ENCODE measurements around the gene SHISA5. TPM values are rescaled to one million over a fixed set of nuclear protein-coding genes. Genes with fewer than 3 reads are reported as not detected.

SHISA5 gene
- total RNA-seq, 1 experiment from 2014 or later = 104 TPM

DNA sequence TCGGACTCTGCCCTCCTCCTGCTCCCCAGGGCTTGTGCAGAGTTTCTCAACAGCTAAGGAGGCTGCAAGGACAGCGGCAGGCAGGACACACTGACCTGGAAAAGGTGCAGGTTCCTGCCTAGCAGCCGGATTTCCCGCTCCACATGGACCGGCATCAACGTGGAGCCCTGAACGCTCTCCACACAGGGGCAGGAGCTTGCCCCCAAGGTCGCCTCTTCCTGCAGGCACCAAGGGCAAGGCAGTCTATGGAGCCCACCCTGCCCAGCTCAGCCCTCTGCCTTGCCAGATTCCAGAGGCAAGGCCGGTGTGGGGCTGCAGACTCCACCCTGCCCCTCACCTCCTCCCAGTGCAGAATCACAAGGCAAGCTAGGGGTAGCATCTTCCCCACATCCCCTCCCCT, 84.8 kb downstream of the SHISA5 start:
- CTCF ChIA-PET = interaction anchor here (0.7 kb wide), 1 partner anchor 17 kb away, joined by 3 read pairs; no protein-coding TSS in a partner anchor
- no peak for TF ChIP-seq SRF (IDR thresholded peaks at IDR 0.05; ENCODE audit: low read depth)
- no peak for TF ChIP-seq SP1 (IDR thresholded peaks at IDR 0.05; ENCODE audit: low read depth)
- H4K20me1 ChIP-seq (ENCODE audit: insufficient read depth) = no peaks in the 10 kb centered on the region
- no peak overlapping the region for H3K27ac ChIP-seq (ENCODE audit: low read depth, low read length)
- DNase-seq (ENCODE audit: low read depth, low spot score) (no peak), ATAC-seq (no peak)
- no peaks in the 10 kb centered on the region; a peak in 1 of 4 replicates for H3K36me3 ChIP-seq (ENCODE audit: control insufficient read depth in 1 of 2, insufficient read depth in 2 of 2, low read length in 2 of 2)
- RAD21 ChIA-PET (ENCODE audit: low non-redundant PET in 1 of 2, low total read pairs in 2 of 2, uncharacterized antibody in 2 of 2, unreplicated experiment in 2 of 2) = no interaction called here
- no peaks in the 10 kb centered on the region for H3K79me2 ChIP-seq (ENCODE audit: insufficient read depth, low read length)
- BruUV-seq (replicated peaks) = no TSS peak
- H3K9me2 ChIP-seq (ENCODE audit: insufficient read depth) = no peaks in the 10 kb centered on the region
- no peak overlapping the region for H3K4me3 ChIP-seq (replicated peaks in 1 of 2; ENCODE audit: low read depth in 1 of 2, low read length in 2 of 2)
- intact Hi-C loops (cut with micrococcal nuclease) = no loop called here
- no peak overlapping the region for H2AFZ ChIP-seq (ENCODE audit: low read depth, low read length, poor library complexity, severe bottlenecking)
- no peaks in the 10 kb centered on the region for H3K9me3 ChIP-seq (ENCODE audit: control insufficient read depth in 1 of 2, insufficient read depth in 1 of 2, low read depth in 1 of 2, low read length in 2 of 2)
- no peak overlapping the region for H3K9ac ChIP-seq (ENCODE audit: low read length)
- no peaks in the 10 kb centered on the region for H3K27me3 ChIP-seq (ENCODE audit: insufficient read depth, low read length)
- H3K4me2 ChIP-seq (ENCODE audit: low read length) = no peak overlapping the region
- no peaks in the 10 kb centered on the region for H3K4me1 ChIP-seq (ENCODE audit: control insufficient read depth in 1 of 2, insufficient read depth in 2 of 2, low read length in 2 of 2)
- POLR2A ChIA-PET = no interaction called here

DNA sequence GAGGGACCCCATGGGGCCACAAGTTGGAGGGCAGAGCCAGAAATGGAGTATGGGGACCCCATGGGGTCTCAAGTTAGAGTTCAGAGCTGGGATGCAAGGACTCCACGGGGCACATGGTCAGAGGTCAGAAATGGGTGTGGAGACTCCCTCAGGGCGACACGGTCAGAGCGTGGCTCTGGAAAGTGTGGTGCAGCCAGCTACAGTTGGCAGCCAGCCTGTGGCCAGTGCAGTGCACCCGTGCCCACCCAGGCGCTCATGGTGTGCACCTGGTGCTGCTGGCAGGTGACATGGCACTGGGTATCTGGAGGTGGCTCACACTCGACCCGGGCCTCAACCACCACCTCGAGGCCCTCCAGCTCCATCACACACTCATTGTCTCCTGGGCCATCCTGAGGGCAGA, 85.3 kb downstream of the SHISA5 start:
- CTCF ChIA-PET = no interaction called here
- Histone ChIP-seq H3K9me2 (ENCODE audit: insufficient read depth) (no peaks in the 10 kb centered on the region), H4K20me1 (ENCODE audit: insufficient read depth) (no peaks in the 10 kb centered on the region), H3K4me2 (ENCODE audit: low read length) (no peak overlapping the region), H3K4me1 (ENCODE audit: control insufficient read depth in 1 of 2, insufficient read depth in 2 of 2, low read length in 2 of 2) (no peaks in the 10 kb centered on the region), H3K36me3 (ENCODE audit: control insufficient read depth in 1 of 2, insufficient read depth in 2 of 2, low read length in 2 of 2) (no peaks in the 10 kb centered on the region; a peak in 1 of 4 replicates), H2AFZ (ENCODE audit: low read depth, low read length, poor library complexity, severe bottlenecking) (no peak overlapping the region), H3K9ac (ENCODE audit: low read length) (no peak overlapping the region), H3K27me3 (ENCODE audit: insufficient read depth, low read length) (no peaks in the 10 kb centered on the region), H3K4me3 (replicated peaks in 1 of 2; ENCODE audit: low read depth in 1 of 2, low read length in 2 of 2) (no peak overlapping the region), H3K9me3 (ENCODE audit: control insufficient read depth in 1 of 2, insufficient read depth in 1 of 2, low read depth in 1 of 2, low read length in 2 of 2) (no peaks in the 10 kb centered on the region), H3K79me2 (ENCODE audit: insufficient read depth, low read length) (no peaks in the 10 kb centered on the region), H3K27ac (ENCODE audit: low read depth, low read length) (no peak overlapping the region)
- RAD21 ChIA-PET (ENCODE audit: low non-redundant PET in 1 of 2, low total read pairs in 2 of 2, uncharacterized antibody in 2 of 2, unreplicated experiment in 2 of 2) = no interaction called here
- intact Hi-C loops (cut with micrococcal nuclease) = no loop called here
- no peak for ATAC-seq
- no peak for TF ChIP-seq ZFX (IDR thresholded peaks at IDR 0.05)
- BruUV-seq (replicated peaks) = no TSS peak
- POLR2A ChIA-PET = no interaction called here
- DNase-seq (ENCODE audit: low read depth, low spot score) = no peak

DNA sequence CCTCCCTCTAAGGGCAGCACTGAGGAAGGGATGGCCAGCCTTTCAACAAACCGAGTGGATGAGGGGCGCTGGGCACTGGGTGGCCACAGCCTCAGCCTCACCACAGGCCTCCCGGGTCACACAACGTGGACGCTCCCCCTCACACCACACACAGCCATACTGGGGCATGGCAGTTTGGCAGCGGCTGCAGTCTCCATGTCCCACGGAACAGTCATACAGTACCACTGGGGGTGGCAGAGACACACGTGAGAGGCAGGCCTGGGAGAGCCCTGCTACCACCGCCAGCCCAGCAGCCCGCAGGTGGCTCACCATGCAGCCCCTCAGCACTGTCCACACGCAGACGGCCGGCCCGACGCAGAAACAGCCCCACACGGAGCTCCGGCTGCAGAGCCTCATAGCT, 85.8 kb downstream of the SHISA5 start:
- H3K9ac ChIP-seq (ENCODE audit: low read length) = no peak overlapping the region
- TF ChIP-seq JUND (IDR thresholded peaks at IDR 0.05) (no peak), EZH2 (IDR thresholded peaks at IDR 0.05) (no peak), ELF1 (IDR thresholded peaks at IDR 0.05; ENCODE audit: borderline replicate concordance, low read depth) (no peak)
- TF ChIP-seq, protein P1, sequence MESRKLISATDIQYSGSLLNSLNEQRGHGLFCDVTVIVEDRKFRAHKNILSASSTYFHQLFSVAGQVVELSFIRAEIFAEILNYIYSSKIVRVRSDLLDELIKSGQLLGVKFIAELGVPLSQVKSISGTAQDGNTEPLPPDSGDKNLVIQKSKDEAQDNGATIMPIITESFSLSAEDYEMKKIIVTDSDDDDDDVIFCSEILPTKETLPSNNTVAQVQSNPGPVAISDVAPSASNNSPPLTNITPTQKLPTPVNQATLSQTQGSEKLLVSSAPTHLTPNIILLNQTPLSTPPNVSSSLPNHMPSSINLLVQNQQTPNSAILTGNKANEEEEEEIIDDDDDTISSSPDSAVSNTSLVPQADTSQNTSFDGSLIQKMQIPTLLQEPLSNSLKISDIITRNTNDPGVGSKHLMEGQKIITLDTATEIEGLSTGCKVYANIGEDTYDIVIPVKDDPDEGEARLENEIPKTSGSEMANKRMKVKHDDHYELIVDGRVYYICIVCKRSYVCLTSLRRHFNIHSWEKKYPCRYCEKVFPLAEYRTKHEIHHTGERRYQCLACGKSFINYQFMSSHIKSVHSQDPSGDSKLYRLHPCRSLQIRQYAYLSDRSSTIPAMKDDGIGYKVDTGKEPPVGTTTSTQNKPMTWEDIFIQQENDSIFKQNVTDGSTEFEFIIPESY (IDR thresholded peaks at IDR 0.05; ENCODE audit: extremely low read depth, insufficient replicate concordance, low read length) = no peak
- TF ChIP-seq, protein P2, sequence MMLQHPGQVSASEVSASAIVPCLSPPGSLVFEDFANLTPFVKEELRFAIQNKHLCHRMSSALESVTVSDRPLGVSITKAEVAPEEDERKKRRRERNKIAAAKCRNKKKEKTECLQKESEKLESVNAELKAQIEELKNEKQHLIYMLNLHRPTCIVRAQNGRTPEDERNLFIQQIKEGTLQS (IDR thresholded peaks at IDR 0.05) = no peak
- ChIA-PET POLR2A (no interaction called here), RAD21 (ENCODE audit: low non-redundant PET in 1 of 2, low total read pairs in 2 of 2, uncharacterized antibody in 2 of 2, unreplicated experiment in 2 of 2) (no interaction called here), CTCF (no interaction called here)
- no TSS peak for BruUV-seq (replicated peaks)
- H3K4me2 ChIP-seq (ENCODE audit: low read length) = no peak overlapping the region
- H3K79me2 ChIP-seq (ENCODE audit: insufficient read depth, low read length) = no peaks in the 10 kb centered on the region
- ATAC-seq (no peak), DNase-seq (ENCODE audit: low read depth, low spot score) (no peak)
- H3K4me1 ChIP-seq (ENCODE audit: control insufficient read depth in 1 of 2, insufficient read depth in 2 of 2, low read length in 2 of 2) = no peaks in the 10 kb centered on the region
- H2AFZ ChIP-seq (ENCODE audit: low read depth, low read length, poor library complexity, severe bottlenecking) = no peak overlapping the region
- no peaks in the 10 kb centered on the region for H3K27me3 ChIP-seq (ENCODE audit: insufficient read depth, low read length)
- no peaks in the 10 kb centered on the region; a peak in 1 of 4 replicates for H3K36me3 ChIP-seq (ENCODE audit: control insufficient read depth in 1 of 2, insufficient read depth in 2 of 2, low read length in 2 of 2)
- H3K9me3 ChIP-seq (ENCODE audit: control insufficient read depth in 1 of 2, insufficient read depth in 1 of 2, low read depth in 1 of 2, low read length in 2 of 2) = no peaks in the 10 kb centered on the region
- H3K4me3 ChIP-seq (replicated peaks in 1 of 2; ENCODE audit: low read depth in 1 of 2, low read length in 2 of 2) = no peak overlapping the region
- no peaks in the 10 kb centered on the region for H3K9me2 ChIP-seq (ENCODE audit: insufficient read depth)
- no peaks in the 10 kb centered on the region for H4K20me1 ChIP-seq (ENCODE audit: insufficient read depth)
- intact Hi-C loops (cut with micrococcal nuclease) = no loop called here
- no peak overlapping the region for H3K27ac ChIP-seq (ENCODE audit: low read depth, low read length)
